OCI-LY1 (cell line): Measurements from ENCODE around the gene TMEM238.

Source experiments
- EZH2 ChIP-seq: fragments of 200-600 bp; sonication (generic), shearing (Covaris generic); IDR thresholded peaks from 2 replicates; pipeline ENCODE4 v1.8.0; 2017; ENCODE audit warnings: borderline replicate concordance, mixed run types, mild to moderate bottlenecking, antibody characterized with exemption, low read length, moderate library complexity, mixed read lengths
- TF ChIP-seq, protein P1 (sequence below): fragments of 200-600 bp; sonication (generic), shearing (Covaris generic); IDR thresholded peaks from 2 replicates; pipeline ENCODE4 v1.5.1; 2017; ENCODE audit warnings: mild to moderate bottlenecking, antibody characterized with exemption, low read length, moderate library complexity, mixed read lengths

DNA sequence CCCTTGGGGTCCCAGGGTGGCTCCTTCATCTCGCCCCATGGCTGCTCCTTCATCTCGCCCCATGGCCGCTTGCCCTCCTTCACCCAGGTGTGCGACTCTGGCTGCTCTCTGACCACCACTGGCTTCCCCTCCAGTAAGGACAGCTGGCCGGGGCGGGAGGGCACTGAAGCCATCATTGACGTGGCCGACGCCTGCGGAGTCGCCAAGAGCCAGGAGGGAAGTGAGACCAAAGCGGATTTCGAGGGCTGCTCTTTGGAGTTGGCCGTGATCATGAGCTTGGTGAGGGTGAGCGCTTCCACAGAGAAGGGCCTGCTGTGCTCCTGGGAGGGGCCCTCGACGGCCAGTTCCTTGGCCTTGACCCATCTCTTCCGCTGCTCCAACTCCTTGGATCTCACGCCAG lies 25.6 kb downstream of the TMEM238 start:
- TF ChIP-seq, protein P1, sequence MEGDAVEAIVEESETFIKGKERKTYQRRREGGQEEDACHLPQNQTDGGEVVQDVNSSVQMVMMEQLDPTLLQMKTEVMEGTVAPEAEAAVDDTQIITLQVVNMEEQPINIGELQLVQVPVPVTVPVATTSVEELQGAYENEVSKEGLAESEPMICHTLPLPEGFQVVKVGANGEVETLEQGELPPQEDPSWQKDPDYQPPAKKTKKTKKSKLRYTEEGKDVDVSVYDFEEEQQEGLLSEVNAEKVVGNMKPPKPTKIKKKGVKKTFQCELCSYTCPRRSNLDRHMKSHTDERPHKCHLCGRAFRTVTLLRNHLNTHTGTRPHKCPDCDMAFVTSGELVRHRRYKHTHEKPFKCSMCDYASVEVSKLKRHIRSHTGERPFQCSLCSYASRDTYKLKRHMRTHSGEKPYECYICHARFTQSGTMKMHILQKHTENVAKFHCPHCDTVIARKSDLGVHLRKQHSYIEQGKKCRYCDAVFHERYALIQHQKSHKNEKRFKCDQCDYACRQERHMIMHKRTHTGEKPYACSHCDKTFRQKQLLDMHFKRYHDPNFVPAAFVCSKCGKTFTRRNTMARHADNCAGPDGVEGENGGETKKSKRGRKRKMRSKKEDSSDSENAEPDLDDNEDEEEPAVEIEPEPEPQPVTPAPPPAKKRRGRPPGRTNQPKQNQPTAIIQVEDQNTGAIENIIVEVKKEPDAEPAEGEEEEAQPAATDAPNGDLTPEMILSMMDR: no peak
- no peak for TF ChIP-seq EZH2
